Mesenchymal stem cell (in vitro differentiated cells and primary cell): ENCODE measurements around the gene RNPC3.

Experiments
- DNase-seq: peaks from one replicate; pipeline ENCODE4 v3.0.0-alpha.2; 2013
- H2AFZ ChIP-seq: one replicate; pipeline ENCODE4 v1.6.1; 2013; ENCODE audit warnings: low read depth, mild to moderate bottlenecking, control low read depth, inconsistent platforms, low read length, moderate library complexity
- H2AK5ac ChIP-seq: 2 replicates; pipeline ENCODE4 v1.6.1; 2013; ENCODE audit warnings: low read length, moderate library complexity, mild to moderate bottlenecking, inconsistent platforms; ENCODE audit not compliant: severe bottlenecking
- H2BK120ac ChIP-seq: one replicate; pipeline ENCODE4 v1.6.1; 2013; ENCODE audit warnings: low read depth, mild to moderate bottlenecking, inconsistent platforms, low read length, moderate library complexity
- H2BK12ac ChIP-seq, 2 experiments: one replicate each; pipeline ENCODE4 v1.6.1; 2013; ENCODE audit warnings: inconsistent platforms in 2 of 2, low read length in 2 of 2, mild to moderate bottlenecking in 2 of 2, moderate library complexity in 2 of 2, control low read depth in 1 of 2
- H2BK15ac ChIP-seq: one replicate; pipeline ENCODE4 v1.6.1; 2013; ENCODE audit warnings: mild to moderate bottlenecking, low read depth, inconsistent platforms; ENCODE audit not compliant: poor library complexity, severe bottlenecking
- H2BK5ac ChIP-seq: 2 replicates; pipeline ENCODE4 v1.6.1; 2013; ENCODE audit warnings: low read depth, mild to moderate bottlenecking, low read length, control low read depth, inconsistent platforms; ENCODE audit not compliant: poor library complexity, severe bottlenecking
- H3K14ac ChIP-seq, 2 experiments: one replicate each; pipeline ENCODE4 v1.6.1; 2013; ENCODE audit warnings: inconsistent platforms in 2 of 2, low read length in 2 of 2, control low read depth in 1 of 2, mild to moderate bottlenecking in 1 of 2, moderate library complexity in 1 of 2
- H3K18ac ChIP-seq, 2 experiments: one replicate each; pipeline ENCODE4 v1.6.1; 2013; ENCODE audit warnings: inconsistent platforms in 2 of 2, low read length in 2 of 2, control low read depth in 1 of 2, low read depth in 1 of 2, mild to moderate bottlenecking in 1 of 2
- H3K23ac ChIP-seq, 2 experiments: one replicate each; pipeline ENCODE4 v1.6.1; 2013; ENCODE audit warnings: inconsistent platforms in 2 of 2, low read length in 2 of 2, mild to moderate bottlenecking in 2 of 2, moderate library complexity in 2 of 2, control low read depth in 1 of 2
- H3K27ac ChIP-seq: 2 replicates; pipeline ENCODE4 v1.5.1; 2013; ENCODE audit warnings: mild to moderate bottlenecking, moderate library complexity, low read length, control low read depth, inconsistent platforms; ENCODE audit not compliant: poor library complexity, severe bottlenecking
- H3K27me3 ChIP-seq, 2 experiments: 2 replicates each; pipeline versions ENCODE4 v1.6.1 to v1.7.0; 2013; ENCODE audit warnings: low read length in 2 of 2, mild to moderate bottlenecking in 2 of 2, moderate library complexity in 2 of 2, control low read depth in 1 of 2, inconsistent platforms in 1 of 2; ENCODE audit not compliant: control insufficient read depth in 1 of 2, insufficient read depth in 1 of 2
- H3K36me3 ChIP-seq, 2 experiments: 2 replicates each; pipeline versions ENCODE4 v1.6.1 to v1.7.0; 2013; ENCODE audit warnings: low read length in 2 of 2, control low read depth in 1 of 2, inconsistent platforms in 1 of 2, low read depth in 1 of 2, mild to moderate bottlenecking in 1 of 2; ENCODE audit not compliant: insufficient read depth in 2 of 2, control insufficient read depth in 1 of 2
- H3K4ac ChIP-seq, 2 experiments: one replicate each; pipeline ENCODE4 v1.6.1; 2013; ENCODE audit warnings: inconsistent platforms in 2 of 2, low read length in 2 of 2, mild to moderate bottlenecking in 2 of 2, moderate library complexity in 2 of 2, control low read depth in 1 of 2, low read depth in 1 of 2
- H3K4me1 ChIP-seq: 2 replicates; pipeline ENCODE4 v1.6.1; 2013; ENCODE audit warnings: low read depth, low read length, control low read depth; ENCODE audit not compliant: control insufficient read depth, insufficient read depth
- H3K4me2 ChIP-seq: 2 replicates; pipeline ENCODE4 v1.6.1; 2013; ENCODE audit warnings: low read length, mild to moderate bottlenecking, inconsistent platforms; ENCODE audit not compliant: poor library complexity, severe bottlenecking
- H3K4me3 ChIP-seq, 2 experiments: 2 replicates each; pipeline versions ENCODE4 v1.5.1 to v1.7.0; 2013; ENCODE audit warnings: low read length in 2 of 2, mild to moderate bottlenecking in 2 of 2, control low read depth in 1 of 2, low read depth in 1 of 2; ENCODE audit not compliant: insufficient read depth in 1 of 2
- H3K79me1 ChIP-seq: replicated peaks from 2 replicates; pipeline ENCODE4 v1.6.1; 2013; ENCODE audit warnings: mild to moderate bottlenecking, control low read depth, low read length, inconsistent platforms; ENCODE audit not compliant: poor library complexity, severe bottlenecking
- H3K9ac ChIP-seq: 2 replicates; pipeline ENCODE4 v1.7.0; 2013; ENCODE audit warnings: mild to moderate bottlenecking, low read length, moderate library complexity
- H3K9me3 ChIP-seq: 2 replicates; pipeline ENCODE4 v1.7.0; 2013; ENCODE audit warnings: mild to moderate bottlenecking, low read length; ENCODE audit not compliant: control insufficient read depth
- H4K8ac ChIP-seq: one replicate; pipeline ENCODE4 v1.6.1; 2013; ENCODE audit warnings: inconsistent platforms, mild to moderate bottlenecking, low read length, moderate library complexity
- H4K91ac ChIP-seq: one replicate; pipeline ENCODE4 v1.6.1; 2013; ENCODE audit warnings: mild to moderate bottlenecking, low read length, inconsistent platforms
- WGBS: methylation state at CpG from one replicate; pipeline ENCODE4 v1.1.7; 2013; ENCODE audit warnings: mixed read lengths; 5-methylcytosine and 5-hydroxymethylcytosine counted together

Gene RNPC3

DNA sequence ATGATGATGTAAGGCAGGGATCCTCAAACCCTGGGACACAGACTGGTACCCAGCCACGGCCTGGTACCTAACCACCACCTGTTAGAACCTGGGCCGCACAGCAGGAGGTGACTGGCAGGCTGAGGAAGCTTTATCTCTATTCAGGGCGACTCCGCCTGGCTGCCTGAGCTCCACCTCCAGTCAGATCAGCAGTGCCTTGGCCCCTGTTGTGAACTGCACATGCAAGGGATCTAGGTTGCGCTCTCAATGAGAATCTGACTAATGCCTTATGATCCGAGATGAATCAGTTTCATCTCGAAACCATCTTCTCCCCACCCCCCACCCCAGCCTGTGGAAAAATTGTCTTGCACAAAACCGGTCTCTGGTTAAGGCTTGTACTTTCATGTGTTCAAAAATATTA, 4.2 kb downstream of the RNPC3 start:
- no peak for DNase-seq
- no peak overlapping the region for H4K8ac ChIP-seq
- no peak overlapping the region for H2AFZ ChIP-seq
- no peak overlapping the region for H3K4ac ChIP-seq
- 92% methylated on average over 6 of the region's 8 CpGs for WGBS
- no peak overlapping the region for H2BK120ac ChIP-seq
- no peak overlapping the region for H3K23ac ChIP-seq
- no peak overlapping the region for H3K4me2 ChIP-seq
- peaks cover 3 to 53% of the 10 kb centered on the region in 2 experiments for H3K36me3 ChIP-seq
- H2BK15ac ChIP-seq = no peak overlapping the region
- H4K91ac ChIP-seq = no peak overlapping the region
- H3K9me3 ChIP-seq = no peaks in the 10 kb centered on the region
- H2BK5ac ChIP-seq = no peak overlapping the region
- no peak overlapping the region for H3K14ac ChIP-seq
- H3K79me1 ChIP-seq = peaks cover 6% of the 10 kb centered on the region
- H3K27ac ChIP-seq = no peak overlapping the region
- H3K27me3 ChIP-seq = no peaks in the 10 kb centered on the region
- H2AK5ac ChIP-seq = no peak overlapping the region
- H2BK12ac ChIP-seq = no peak overlapping the region
- no peak overlapping the region for H3K18ac ChIP-seq
- no peak overlapping the region for H3K4me3 ChIP-seq
- H3K9ac ChIP-seq = no peak overlapping the region
- peaks cover 3% of the 10 kb centered on the region for H3K4me1 ChIP-seq

DNA sequence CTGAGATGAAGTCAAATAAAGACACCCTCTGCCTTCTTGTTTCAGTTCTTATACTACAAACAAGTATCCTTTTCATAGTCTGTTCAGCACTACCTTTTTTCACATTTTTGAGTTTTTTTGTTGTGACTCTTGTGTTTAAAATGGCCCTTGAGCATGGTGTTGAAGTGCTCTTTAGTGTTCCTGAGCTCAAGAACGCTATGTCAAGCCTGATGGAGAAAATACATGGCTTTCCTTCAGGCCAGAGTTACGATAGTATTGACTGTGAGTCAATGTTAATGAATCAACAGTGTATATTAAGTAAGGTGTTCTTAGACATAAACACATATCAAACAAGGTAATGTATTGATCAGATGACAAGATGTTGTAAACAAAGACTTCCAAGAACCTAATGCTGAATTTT, 12.7 kb downstream of the RNPC3 start:
- Histone ChIP-seq H3K4ac (no peak overlapping the region), H2BK12ac (no peak overlapping the region), H3K27me3 (no peaks in the 10 kb centered on the region), H3K23ac (no peak overlapping the region), H3K14ac (no peak overlapping the region), H2AFZ (no peak overlapping the region), H3K4me2 (no peak overlapping the region), H2BK120ac (no peak overlapping the region), H3K9me3 (no peaks in the 10 kb centered on the region), H3K18ac (no peak overlapping the region), H3K4me1 (no peaks in the 10 kb centered on the region), H3K79me1 (peaks cover 5% of the 10 kb centered on the region), H3K4me3 (no peak overlapping the region), H2BK15ac (no peak overlapping the region), H4K91ac (no peak overlapping the region), H3K9ac (no peak overlapping the region), H3K36me3 (peaks cover 8 to 97% of the 10 kb centered on the region in 2 experiments), H3K27ac (no peak overlapping the region), H2AK5ac (no peak overlapping the region), H2BK5ac (no peak overlapping the region), H4K8ac (no peak overlapping the region)
- DNase-seq = no peak
- WGBS = 100% methylated on average over 1 of the region's 2 CpGs

DNA sequence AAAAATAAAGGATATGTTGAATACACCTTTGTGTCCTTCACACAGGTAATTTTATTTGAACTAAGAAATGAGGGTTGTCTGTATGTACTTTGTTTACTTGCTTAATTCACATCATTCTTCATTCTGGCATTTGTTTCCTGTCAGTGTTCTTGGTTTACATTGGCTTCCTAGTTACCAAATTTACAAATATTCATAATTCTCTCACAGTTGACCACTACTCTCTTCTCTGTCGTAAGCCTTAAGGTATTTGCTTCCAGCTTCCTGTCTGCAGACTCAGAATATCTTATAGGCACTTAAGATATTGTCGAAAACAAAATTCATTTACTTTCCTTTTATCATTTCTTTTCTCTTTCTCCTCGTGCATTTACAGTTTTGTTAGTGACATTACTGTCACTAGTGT, 15.9 kb downstream of the RNPC3 start:
- no peak overlapping the region for H3K4me2 ChIP-seq
- no peak overlapping the region for H2BK5ac ChIP-seq
- no peak overlapping the region for H2BK120ac ChIP-seq
- H3K14ac ChIP-seq = no peak overlapping the region
- no peaks in the 10 kb centered on the region for H3K4me1 ChIP-seq
- WGBS = 90% methylated on average over 1 of the region's 3 CpGs
- no peaks in the 10 kb centered on the region for H3K9me3 ChIP-seq
- no peak overlapping the region for H4K91ac ChIP-seq
- H2AK5ac ChIP-seq = no peak overlapping the region
- H3K4ac ChIP-seq = no peak overlapping the region
- no peak overlapping the region for H3K4me3 ChIP-seq
- no peaks in the 10 kb centered on the region for H3K27me3 ChIP-seq
- no peak overlapping the region for H3K9ac ChIP-seq
- H3K36me3 ChIP-seq = peaks cover 9 to 95% of the 10 kb centered on the region in 2 experiments
- H3K27ac ChIP-seq = no peak overlapping the region
- H3K79me1 ChIP-seq = peaks cover 5% of the 10 kb centered on the region
- no peak overlapping the region for H4K8ac ChIP-seq
- H3K18ac ChIP-seq = no peak overlapping the region
- no peak overlapping the region for H2AFZ ChIP-seq
- H3K23ac ChIP-seq = no peak overlapping the region
- peak; percentile 16 for DNase-seq
- H2BK15ac ChIP-seq = no peak overlapping the region
- no peak overlapping the region for H2BK12ac ChIP-seq

DNA sequence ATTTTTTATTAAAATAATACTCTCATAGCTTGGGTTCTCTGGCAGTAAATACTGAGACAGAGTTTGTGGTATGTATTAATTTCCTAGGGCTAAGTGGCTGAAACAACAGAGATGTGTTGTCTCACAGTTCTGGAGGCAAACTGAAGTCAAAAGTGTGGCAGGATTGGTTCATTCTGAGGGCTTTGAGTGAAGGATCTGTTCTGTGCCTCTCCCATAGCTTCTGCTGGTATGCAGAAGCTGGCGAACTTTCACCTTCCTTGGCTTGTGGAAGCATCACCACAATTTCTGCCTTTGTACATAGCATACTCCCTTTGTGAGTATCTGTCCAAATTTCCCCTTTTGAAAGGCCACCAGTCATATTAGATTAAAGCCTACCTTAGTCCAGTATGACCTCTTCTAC, 21.0 kb downstream of the RNPC3 start:
- Histone ChIP-seq H3K18ac (no peak overlapping the region), H2AK5ac (no peak overlapping the region), H3K4me2 (no peak overlapping the region), H3K9me3 (no peaks in the 10 kb centered on the region), H3K9ac (no peak overlapping the region), H3K14ac (no peak overlapping the region), H3K36me3 (peaks cover 12 to 90% of the 10 kb centered on the region in 2 experiments), H3K23ac (no peak overlapping the region), H4K91ac (no peak overlapping the region), H2AFZ (no peak overlapping the region), H3K4me3 (no peak overlapping the region), H3K27ac (no peak overlapping the region), H3K4me1 (no peaks in the 10 kb centered on the region), H3K27me3 (no peaks in the 10 kb centered on the region), H2BK120ac (no peak overlapping the region), H2BK15ac (no peak overlapping the region), H3K79me1 (peaks cover 3% of the 10 kb centered on the region), H3K4ac (no peak overlapping the region), H4K8ac (no peak overlapping the region), H2BK12ac (no peak overlapping the region), H2BK5ac (no peak overlapping the region)
- WGBS = 100% methylated on average over 1 of the region's 1 CpG
- no peak for DNase-seq
